SK-N-SH (cell line): ENCODE measurements around the gene EXOC6B. TPM values are rescaled to one million over a fixed set of nuclear protein-coding genes. Genes with fewer than 3 reads are reported as not detected.
"Not testable (repeated sequence)": the region's sequence is repeated elsewhere in the genome, so short reads cannot be mapped to it uniquely, and the experiment has no call there.

Experiments
- CTCF ChIA-PET: fragments of 300-600, 350-600 bp; formaldehyde crosslinking; extraction: SDS; loops from one replicate; lab custom pipeline; 2021; lab: Yijun Ruan, JAX
- POLR2A ChIA-PET: fragments of 350-600 bp; sonication (Branson Sonifier 250); formaldehyde crosslinking; extraction: SDS; loops from one replicate; lab custom pipeline; 2020; ENCODE audit warnings: antibody characterized with exemption, inconsistent platforms; lab: Yijun Ruan, JAX
- DNase-seq: peaks from one replicate; pipeline ENCODE4 v3.0.0; 2012
- H2AFZ ChIP-seq: fragments of 200-600 bp; sonication (generic); 2 replicates; pipeline ENCODE4 v1.8.1; 2016; ENCODE audit warnings: antibody characterized with exemption, mild to moderate bottlenecking, low read depth
- H3F3A ChIP-seq: fragments of 200-600 bp; sonication (generic); replicated peaks from 2 replicates; pipeline ENCODE3; 2016; ENCODE audit warnings: antibody characterized with exemption, mild to moderate bottlenecking; ENCODE audit not compliant: insufficient read depth
- H3K27ac ChIP-seq, 2 experiments: fragments of 200-500 bp in 1 of 2; fragments of 200-600 bp in 1 of 2; sonication (Bioruptor generic) in 1 of 2; sonication (generic), shearing (Covaris generic) in 1 of 2; 2 replicates each; pipeline versions ENCODE4 v1.5.1 to v1.6.1; 2014 to 2016; ENCODE audit warnings: low read depth in 2 of 2, inconsistent platforms in 1 of 2, low read length in 1 of 2, mild to moderate bottlenecking in 1 of 2, mixed read lengths in 1 of 2
- H3K27me3 ChIP-seq: fragments of 200-600 bp; sonication (generic), shearing (Covaris generic); 2 replicates; pipeline ENCODE4 v1.6.1; 2016; ENCODE audit warnings: mixed run types; ENCODE audit not compliant: insufficient read depth
- H3K36me3 ChIP-seq, 2 experiments: fragments of 200-500 bp in 1 of 2; fragments of 200-600 bp in 1 of 2; sonication (Bioruptor generic) in 1 of 2; sonication (generic) in 1 of 2; replicated peaks in 1 of 2; 2 replicates each; pipeline versions ENCODE3 to v1.5.1; 2014 to 2016; ENCODE audit warnings: low read length in 1 of 2, mild to moderate bottlenecking in 1 of 2; ENCODE audit not compliant: insufficient read depth in 2 of 2, control insufficient read depth in 1 of 2
- H3K4me1 ChIP-seq, 2 experiments: fragments of 200-500 bp in 1 of 2; fragments of 200-600 bp in 1 of 2; sonication (Bioruptor generic) in 1 of 2; sonication (generic), shearing (Covaris generic) in 1 of 2; 2 replicates each; pipeline versions ENCODE4 v1.5.1 to v1.6.1; 2014 to 2016; ENCODE audit warnings: low read depth in 1 of 2, low read length in 1 of 2, mixed run types in 1 of 2; ENCODE audit not compliant: insufficient read depth in 2 of 2, control insufficient read depth in 1 of 2
- H3K4me2 ChIP-seq: fragments of 200-600 bp; sonication (generic), shearing (Covaris generic); 2 replicates; pipeline ENCODE4 v1.6.1; 2017; ENCODE audit warnings: mixed run types
- H3K4me3 ChIP-seq, 2 experiments: fragments of 200-500 bp in 1 of 2; fragments of 200-600 bp in 1 of 2; sonication (Bioruptor generic) in 1 of 2; sonication (generic), shearing (Covaris generic) in 1 of 2; 2 replicates each; pipeline versions ENCODE4 v1.5.1 to v1.8.1; 2014 to 2016; ENCODE audit warnings: low read depth in 2 of 2, inconsistent platforms in 1 of 2, low read length in 1 of 2, mild to moderate bottlenecking in 1 of 2, mixed read lengths in 1 of 2, moderate library complexity in 1 of 2
- H3K79me2 ChIP-seq: fragments of 200-600 bp; sonication (generic); 2 replicates; pipeline ENCODE4 v1.8.1; 2017; ENCODE audit warnings: mild to moderate bottlenecking; ENCODE audit not compliant: insufficient read depth
- H3K9ac ChIP-seq: fragments of 200-600 bp; sonication (generic); 2 replicates; pipeline ENCODE4 v1.6.1; 2017; ENCODE audit warnings: mixed run types
- H3K9me2 ChIP-seq: fragments of 200-600 bp; sonication (generic); 2 replicates; pipeline ENCODE4 v1.6.1; 2017; ENCODE audit warnings: mixed run types
- H3K9me3 ChIP-seq: fragments of 200-600 bp; sonication (generic); 2 replicates; pipeline ENCODE4 v1.6.1; 2017; ENCODE audit warnings: mixed run types, mild to moderate bottlenecking, moderate library complexity
- H4K20me1 ChIP-seq: fragments of 200-600 bp; sonication (generic); 2 replicates; pipeline ENCODE4 v1.6.1; 2017; ENCODE audit warnings: mild to moderate bottlenecking, mixed run types; ENCODE audit not compliant: insufficient read depth
- EZH2phosphoT487 ChIP-seq: fragments of 200-600 bp; sonication (generic); IDR thresholded peaks from 2 replicates; pipeline ENCODE4 v1.6.1; 2017; ENCODE audit warnings: low read depth, mixed run types, mild to moderate bottlenecking, antibody characterized with exemption, moderate library complexity, borderline replicate concordance
- FOSL2 ChIP-seq: IDR thresholded peaks from 2 replicates; pipeline ENCODE4 v1.4.0; 2012; ENCODE audit warnings: low read depth, mild to moderate bottlenecking, moderate library complexity, borderline replicate concordance
- FOXM1 ChIP-seq: IDR thresholded peaks from 2 replicates; pipeline ENCODE4 v1.4.0; 2012; ENCODE audit warnings: low read depth, mild to moderate bottlenecking
- MAX ChIP-seq: IDR thresholded peaks from 2 replicates; pipeline ENCODE4 v1.4.0; 2012; ENCODE audit warnings: low read depth
- MXI1 ChIP-seq: IDR thresholded peaks from 2 replicates; pipeline ENCODE4 v1.6.1; 2012; ENCODE audit warnings: mild to moderate bottlenecking, low read depth, low read length, improper control_type of control experiment
- NRF1 ChIP-seq: IDR thresholded peaks from 2 replicates; pipeline ENCODE4 v1.6.1; 2012; ENCODE audit warnings: low read depth, mild to moderate bottlenecking, low read length
- PBX3 ChIP-seq: IDR thresholded peaks from 2 replicates; pipeline ENCODE4; 2012
- REST ChIP-seq: IDR thresholded peaks from 2 replicates; pipeline ENCODE4 v1.6.1; 2012; ENCODE audit warnings: mild to moderate bottlenecking, low read depth, low read length, moderate library complexity
- RXRA ChIP-seq: IDR thresholded peaks from 2 replicates; pipeline ENCODE4 v1.4.0; 2012; ENCODE audit warnings: low read depth, mild to moderate bottlenecking, borderline replicate concordance
- SIN3A ChIP-seq: IDR thresholded peaks from 2 replicates; pipeline ENCODE4 v1.6.1; 2012; ENCODE audit warnings: low read depth, mild to moderate bottlenecking, low read length, moderate library complexity, borderline replicate concordance
- SMC3 ChIP-seq: IDR thresholded peaks from 2 replicates; pipeline ENCODE4 v1.6.1; 2012; ENCODE audit warnings: low read depth, low read length, improper control_type of control experiment
- TCF12 ChIP-seq: IDR thresholded peaks from 2 replicates; pipeline ENCODE4 v1.4.0; 2012
- TEAD4 ChIP-seq: IDR thresholded peaks from 2 replicates; pipeline ENCODE4 v1.4.0; 2012; ENCODE audit warnings: mild to moderate bottlenecking, borderline replicate concordance; ENCODE audit not compliant: insufficient read depth
- USF2 ChIP-seq: fragments of 150-350 bp; IDR thresholded peaks from 2 replicates; pipeline ENCODE4 v1.6.1; 2017; ENCODE audit warnings: antibody characterized with exemption, low read length, low read depth, borderline replicate concordance
- YY1 ChIP-seq: IDR thresholded peaks from 2 replicates; pipeline ENCODE4 v1.4.0; 2012; ENCODE audit warnings: low read depth, mild to moderate bottlenecking
- WGBS: methylation state at CpG from one replicate; pipeline ENCODE4 v1.1.6; 2017; ENCODE audit warnings: low lambda C conversion rate; 5-methylcytosine and 5-hydroxymethylcytosine counted together
- polyA plus RNA-seq, 3 experiments: library from polyadenylated mRNA; depleted of rRNA; stranded (reverse); fragments of >200 nt; gene quantifications; 2 replicates each; pipeline ENCODE4 v1.2.3, GENCODE V29; 2012
- TF ChIP-seq, protein P1 (sequence below): fragments of 200-600 bp; sonication (generic); IDR thresholded peaks from 2 replicates; pipeline ENCODE4 v1.6.1; 2017; ENCODE audit warnings: antibody characterized with exemption, mild to moderate bottlenecking, moderate library complexity

The EXOC6B gene
- polyA plus RNA-seq, 1 of the 3 experiments (the other 2 are of a cell fraction) = 7.4 TPM

- H4K20me1 ChIP-seq = no peaks in the 10 kb centered on the region
- H3K27me3 ChIP-seq = no peaks in the 10 kb centered on the region
- H3K9me3 ChIP-seq = no peaks in the 10 kb centered on the region
- TF ChIP-seq EZH2phosphoT487 (no peak), TCF12 (peak; percentile 29)
- no peak overlapping the region for H3K9ac ChIP-seq
- H2AFZ ChIP-seq = no peak overlapping the region
- ChIA-PET POLR2A (no interaction called here), CTCF (interaction anchor here (1.5 kb wide), 1 partner anchor 12 kb away, joined by 4 read pairs; no protein-coding TSS in a partner anchor)
- H3K4me2 ChIP-seq = no peak overlapping the region
- H3K36me3 ChIP-seq = no peaks in the 10 kb centered on the region
- no peak overlapping the region for H3K4me3 ChIP-seq
- no peak overlapping the region for H3K27ac ChIP-seq
- DNase-seq = no peak
- peaks cover 0 to 11% of the 10 kb centered on the region in 2 experiments; a peak in 2 of 4 replicates for H3K4me1 ChIP-seq
- H3F3A ChIP-seq = no peaks in the 10 kb centered on the region
- no peaks in the 10 kb centered on the region; the same call in 1 of the 2 replicates for H3K9me2 ChIP-seq
- H3K79me2 ChIP-seq = no peaks in the 10 kb centered on the region
Observed at GRCh38 chr2:72425996-72426395, 399.8 kb downstream of the EXOC6B start.

DNA sequence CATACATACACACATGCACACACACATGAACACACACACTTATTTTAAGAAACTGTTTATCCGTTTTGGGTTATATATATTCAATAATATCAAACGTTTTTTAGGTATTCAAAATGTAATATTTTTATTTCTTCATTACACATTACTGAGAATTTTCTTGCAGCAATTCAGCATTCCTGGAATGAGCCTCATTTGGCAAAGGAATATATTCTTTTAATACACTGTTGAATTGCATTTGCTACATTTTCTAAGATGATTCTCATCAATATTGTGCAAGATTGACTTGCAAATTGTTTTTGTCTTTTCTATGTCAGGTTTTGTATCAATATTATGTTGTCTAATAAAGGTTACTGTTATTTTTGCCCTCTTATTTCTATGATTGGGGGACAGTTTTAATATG, 402.1 kb downstream of the EXOC6B start:
- no peaks in the 10 kb centered on the region; the same call in 1 of the 2 replicates for H3K9me2 ChIP-seq
- no peaks in the 10 kb centered on the region for H4K20me1 ChIP-seq
- H3K4me3 ChIP-seq = no peak overlapping the region
- no peaks in the 10 kb centered on the region for H3K9me3 ChIP-seq
- no peaks in the 10 kb centered on the region for H3F3A ChIP-seq
- POLR2A ChIA-PET = no interaction called here
- TF ChIP-seq FOXM1 (no peak), MXI1 (no peak), MAX (no peak), SMC3 (no peak), EZH2phosphoT487 (no peak), TEAD4 (no peak), USF2 (no peak), FOSL2 (no peak), RXRA (no peak), PBX3 (no peak), NRF1 (no peak), YY1 (no peak), SIN3A (no peak), REST (no peak)
- TF ChIP-seq, protein P1, sequence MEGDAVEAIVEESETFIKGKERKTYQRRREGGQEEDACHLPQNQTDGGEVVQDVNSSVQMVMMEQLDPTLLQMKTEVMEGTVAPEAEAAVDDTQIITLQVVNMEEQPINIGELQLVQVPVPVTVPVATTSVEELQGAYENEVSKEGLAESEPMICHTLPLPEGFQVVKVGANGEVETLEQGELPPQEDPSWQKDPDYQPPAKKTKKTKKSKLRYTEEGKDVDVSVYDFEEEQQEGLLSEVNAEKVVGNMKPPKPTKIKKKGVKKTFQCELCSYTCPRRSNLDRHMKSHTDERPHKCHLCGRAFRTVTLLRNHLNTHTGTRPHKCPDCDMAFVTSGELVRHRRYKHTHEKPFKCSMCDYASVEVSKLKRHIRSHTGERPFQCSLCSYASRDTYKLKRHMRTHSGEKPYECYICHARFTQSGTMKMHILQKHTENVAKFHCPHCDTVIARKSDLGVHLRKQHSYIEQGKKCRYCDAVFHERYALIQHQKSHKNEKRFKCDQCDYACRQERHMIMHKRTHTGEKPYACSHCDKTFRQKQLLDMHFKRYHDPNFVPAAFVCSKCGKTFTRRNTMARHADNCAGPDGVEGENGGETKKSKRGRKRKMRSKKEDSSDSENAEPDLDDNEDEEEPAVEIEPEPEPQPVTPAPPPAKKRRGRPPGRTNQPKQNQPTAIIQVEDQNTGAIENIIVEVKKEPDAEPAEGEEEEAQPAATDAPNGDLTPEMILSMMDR = no peak
- no peak overlapping the region for H2AFZ ChIP-seq
- CTCF ChIA-PET = no interaction called here
- peaks cover 0 to 11% of the 10 kb centered on the region in 2 experiments; a peak in 2 of 4 replicates for H3K4me1 ChIP-seq
- H3K27me3 ChIP-seq = no peaks in the 10 kb centered on the region
- no peak overlapping the region for H3K27ac ChIP-seq
- H3K4me2 ChIP-seq = no peak overlapping the region
- H3K36me3 ChIP-seq = no peaks in the 10 kb centered on the region
- H3K9ac ChIP-seq = no peak overlapping the region
- DNase-seq = no peak
- 56% methylated on average over 2 of the region's 2 CpGs for WGBS
- no peaks in the 10 kb centered on the region for H3K79me2 ChIP-seq

DNA sequence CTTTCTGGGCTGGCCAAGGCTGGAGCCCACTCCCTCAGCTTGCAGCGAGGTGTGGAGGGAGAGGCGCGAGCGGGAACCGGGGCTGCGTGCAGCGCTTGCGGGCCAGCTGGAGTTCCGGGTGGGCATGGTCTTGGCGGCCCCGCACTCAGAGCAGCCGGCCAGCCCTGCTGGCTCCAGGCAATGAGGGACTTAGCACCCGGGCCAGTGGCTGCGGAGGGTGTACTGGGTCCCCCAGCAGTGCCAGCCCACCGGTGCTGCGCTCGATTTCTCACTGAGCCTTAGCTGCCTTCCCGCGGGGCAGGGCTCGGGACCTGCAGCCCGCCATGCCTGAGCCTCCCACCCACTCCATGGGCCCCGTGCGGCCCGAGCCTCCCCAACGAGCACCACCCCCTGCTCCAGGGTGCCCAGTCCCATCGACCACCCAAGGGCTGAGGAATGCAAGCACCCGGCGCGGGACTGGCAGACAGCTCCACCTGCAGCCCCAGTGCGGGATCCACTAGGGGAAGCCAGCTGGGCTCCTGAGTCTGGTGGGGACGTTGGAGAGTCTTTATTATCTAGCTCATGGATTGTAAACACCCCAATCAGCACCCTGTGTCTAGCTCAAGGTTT, 404.0 kb downstream of the EXOC6B start:
- H3K27ac ChIP-seq, H3K27me3 ChIP-seq, H3K4me1 ChIP-seq, H3F3A ChIP-seq, H3K4me2 ChIP-seq, CTCF ChIA-PET, H3K79me2 ChIP-seq, DNase-seq, H2AFZ ChIP-seq, H3K36me3 ChIP-seq, H3K9me2 ChIP-seq, POLR2A ChIA-PET, H3K9ac ChIP-seq, H4K20me1 ChIP-seq, H3K4me3 ChIP-seq, H3K9me3 ChIP-seq: not testable (repeated sequence)
- WGBS = 98% methylated on average over 7 of the region's 31 CpGs
